K562 (cell line): ENCODE results near the gene ENG. TPM values are rescaled to one million over a fixed set of nuclear protein-coding genes. Genes with fewer than 3 reads are reported as not detected.

Source experiments
- ESRRA ChIP-seq: fragments of 450-650 bp; IDR thresholded peaks from 2 replicates; pipeline ENCODE4 v1.6.1; 2014; ENCODE audit warnings: low read depth, mild to moderate bottlenecking, moderate library complexity, borderline replicate concordance
- ETV6 ChIP-seq, 3 experiments: fragments of 150-350 bp in 1 of 3; sonication (generic) in 1 of 3; formaldehyde crosslinking in 1 of 3; IDR thresholded peaks; 2 replicates each; pipeline versions ENCODE4 v1.6.1 to v1.8.0; 2014 to 2022; ENCODE audit warnings: borderline replicate concordance in 2 of 3, low read depth in 2 of 3, antibody characterized with exemption in 1 of 3, low read length in 1 of 3, mild to moderate bottlenecking in 1 of 3, missing genetic modification reagents in 1 of 3
- GATAD2B ChIP-seq: fragments of 450-650 bp; IDR thresholded peaks from 2 replicates; pipeline ENCODE4 v1.6.1; 2017; ENCODE audit warnings: mild to moderate bottlenecking, borderline replicate concordance
- HMG20A ChIP-seq: fragments of 450-650 bp; formaldehyde crosslinking; conservative IDR thresholded peaks from 2 replicates; pipeline ENCODE4 v1.4.0; 2020; ENCODE audit warnings: mild to moderate bottlenecking, mixed read lengths
- HMGN3 ChIP-seq: IDR thresholded peaks from 2 replicates; pipeline ENCODE4 v1.6.1; 2011; ENCODE audit warnings: borderline replicate concordance, low read depth, mild to moderate bottlenecking, mixed read lengths, low read length; ENCODE audit not compliant: insufficient read length; ENCODE audit errors: extremely low read depth
- MAZ ChIP-seq, 2 experiments: fragments of 450-650 bp in 1 of 2; sonication (generic) in 1 of 2; formaldehyde crosslinking; IDR thresholded peaks in 1 of 2; conservative IDR thresholded peaks in 1 of 2; 2 replicates each; pipeline versions ENCODE4 v1.4.0 to v1.5.0; 2020; ENCODE audit warnings: mild to moderate bottlenecking in 1 of 2, missing genetic modification reagents in 1 of 2
- PRMT5 ChIP-seq: sonication (generic); formaldehyde crosslinking; IDR thresholded peaks from 2 replicates; pipeline ENCODE4 v1.5.0; 2020; ENCODE audit warnings: missing genetic modification reagents
- PURB ChIP-seq: sonication (generic); formaldehyde crosslinking; IDR thresholded peaks from 2 replicates; pipeline ENCODE4 v1.9.0; 2021; ENCODE audit warnings: low read depth, mild to moderate bottlenecking, missing genetic modification reagents
- PYGO2 ChIP-seq: fragments of 450-650 bp; IDR thresholded peaks from 2 replicates; pipeline ENCODE4 v1.6.1; 2016; ENCODE audit warnings: mild to moderate bottlenecking, missing genetic modification characterization, moderate library complexity, missing compliant biosample characterization
- TCF3 ChIP-seq: sonication (generic); formaldehyde crosslinking; IDR thresholded peaks from 2 replicates; pipeline ENCODE4 v1.4.0; 2020; ENCODE audit warnings: mild to moderate bottlenecking, missing genetic modification reagents
- ZBTB8A ChIP-seq: fragments of 450-650 bp; IDR thresholded peaks from 2 replicates; pipeline ENCODE4 v1.6.1; 2018; ENCODE audit warnings: mild to moderate bottlenecking, moderate library complexity; ENCODE audit not compliant: partially characterized antibody
- ZKSCAN8 ChIP-seq: fragments of 200-800 bp; sonication (Bioruptor generic); IDR thresholded peaks from 2 replicates; pipeline ENCODE4 v1.6.1; 2016; ENCODE audit warnings: missing genetic modification characterization, missing compliant biosample characterization
- polyA plus RNA-seq, 8 experiments: library from polyadenylated mRNA; depleted of rRNA in 4 of 8; stranded (reverse) in 5 of 8; unstranded in 3 of 8; fragments of >200 nt; fragmentation: Nextera tagmentation in 2 of 8; fragmentation: Illumina TruSeq in 1 of 8; extraction: Ambion mirVana in 2 of 8; extraction: Trizol in 1 of 8; gene quantifications; 2 replicates each; pipeline versions ENCODE4 v1.2.1 to v1.2.3, GENCODE V29; 2011 to 2014; ENCODE audit warnings: inconsistent platforms in 1 of 8, missing spikeins in 1 of 8
- total RNA-seq, 7 experiments: library from RNA; depleted of rRNA in 6 of 7; stranded (reverse); fragments of >200 nt in 6 of 7; fragmentation: Illumina TruSeq in 2 of 7; extraction: Trizol in 2 of 7; gene quantifications; 2 replicates each; pipeline versions ENCODE4 v1.2.1 to v1.2.3, GENCODE V29; 2011 to 2021; ENCODE audit warnings: low replicate concordance in 1 of 7
- TF ChIP-seq, protein P1 (sequence below): fragments of 250-450 bp; sonication (Bioruptor Pico); IDR thresholded peaks from 2 replicates; pipeline ENCODE4 v1.4.0; 2020
- TF ChIP-seq, protein P2 (sequence below): fragments of 450-650 bp; IDR thresholded peaks from 2 replicates; pipeline ENCODE4 v1.6.1; 2016; ENCODE audit warnings: borderline replicate concordance
- TF ChIP-seq, protein P3 (sequence below): fragments of 150-350 bp; conservative IDR thresholded peaks from 2 replicates; pipeline ENCODE4 v1.6.1; 2014; ENCODE audit warnings: low read length

The ENG gene
- total and polyA plus RNA-seq, 9 of the 15 experiments (the other 6 are each of a cell fraction or from before 2014, with no cell fraction given): 0.04 to 0.40 (median 0.14) TPM; not detected in 1

GRCh38 chr9:127869310-127870152, 15.1 kb upstream of the ENG start (continued):
- TF ChIP-seq, protein P1, sequence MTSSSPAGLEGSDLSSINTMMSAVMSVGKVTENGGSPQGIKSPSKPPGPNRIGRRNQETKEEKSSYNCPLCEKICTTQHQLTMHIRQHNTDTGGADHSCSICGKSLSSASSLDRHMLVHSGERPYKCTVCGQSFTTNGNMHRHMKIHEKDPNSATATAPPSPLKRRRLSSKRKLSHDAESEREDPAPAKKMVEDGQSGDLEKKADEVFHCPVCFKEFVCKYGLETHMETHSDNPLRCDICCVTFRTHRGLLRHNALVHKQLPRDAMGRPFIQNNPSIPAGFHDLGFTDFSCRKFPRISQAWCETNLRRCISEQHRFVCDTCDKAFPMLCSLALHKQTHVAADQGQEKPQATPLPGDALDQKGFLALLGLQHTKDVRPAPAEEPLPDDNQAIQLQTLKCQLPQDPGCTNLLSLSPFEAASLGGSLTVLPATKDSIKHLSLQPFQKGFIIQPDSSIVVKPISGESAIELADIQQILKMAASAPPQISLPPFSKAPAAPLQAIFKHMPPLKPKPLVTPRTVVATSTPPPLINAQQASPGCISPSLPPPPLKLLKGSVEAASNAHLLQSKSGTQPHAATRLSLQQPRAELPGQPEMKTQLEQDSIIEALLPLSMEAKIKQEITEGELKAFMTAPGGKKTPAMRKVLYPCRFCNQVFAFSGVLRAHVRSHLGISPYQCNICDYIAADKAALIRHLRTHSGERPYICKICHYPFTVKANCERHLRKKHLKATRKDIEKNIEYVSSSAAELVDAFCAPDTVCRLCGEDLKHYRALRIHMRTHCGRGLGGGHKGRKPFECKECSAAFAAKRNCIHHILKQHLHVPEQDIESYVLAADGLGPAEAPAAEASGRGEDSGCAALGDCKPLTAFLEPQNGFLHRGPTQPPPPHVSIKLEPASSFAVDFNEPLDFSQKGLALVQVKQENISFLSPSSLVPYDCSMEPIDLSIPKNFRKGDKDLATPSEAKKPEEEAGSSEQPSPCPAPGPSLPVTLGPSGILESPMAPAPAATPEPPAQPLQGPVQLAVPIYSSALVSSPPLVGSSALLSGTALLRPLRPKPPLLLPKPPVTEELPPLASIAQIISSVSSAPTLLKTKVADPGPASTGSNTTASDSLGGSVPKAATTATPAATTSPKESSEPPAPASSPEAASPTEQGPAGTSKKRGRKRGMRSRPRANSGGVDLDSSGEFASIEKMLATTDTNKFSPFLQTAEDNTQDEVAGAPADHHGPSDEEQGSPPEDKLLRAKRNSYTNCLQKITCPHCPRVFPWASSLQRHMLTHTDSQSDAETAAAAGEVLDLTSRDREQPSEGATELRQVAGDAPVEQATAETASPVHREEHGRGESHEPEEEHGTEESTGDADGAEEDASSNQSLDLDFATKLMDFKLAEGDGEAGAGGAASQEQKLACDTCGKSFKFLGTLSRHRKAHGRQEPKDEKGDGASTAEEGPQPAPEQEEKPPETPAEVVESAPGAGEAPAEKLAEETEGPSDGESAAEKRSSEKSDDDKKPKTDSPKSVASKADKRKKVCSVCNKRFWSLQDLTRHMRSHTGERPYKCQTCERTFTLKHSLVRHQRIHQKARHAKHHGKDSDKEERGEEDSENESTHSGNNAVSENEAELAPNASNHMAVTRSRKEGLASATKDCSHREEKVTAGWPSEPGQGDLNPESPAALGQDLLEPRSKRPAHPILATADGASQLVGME: 0 out of 2 replicates have a peak, but pooled peaks have one; percentile 39
- TF ChIP-seq, protein P2, sequence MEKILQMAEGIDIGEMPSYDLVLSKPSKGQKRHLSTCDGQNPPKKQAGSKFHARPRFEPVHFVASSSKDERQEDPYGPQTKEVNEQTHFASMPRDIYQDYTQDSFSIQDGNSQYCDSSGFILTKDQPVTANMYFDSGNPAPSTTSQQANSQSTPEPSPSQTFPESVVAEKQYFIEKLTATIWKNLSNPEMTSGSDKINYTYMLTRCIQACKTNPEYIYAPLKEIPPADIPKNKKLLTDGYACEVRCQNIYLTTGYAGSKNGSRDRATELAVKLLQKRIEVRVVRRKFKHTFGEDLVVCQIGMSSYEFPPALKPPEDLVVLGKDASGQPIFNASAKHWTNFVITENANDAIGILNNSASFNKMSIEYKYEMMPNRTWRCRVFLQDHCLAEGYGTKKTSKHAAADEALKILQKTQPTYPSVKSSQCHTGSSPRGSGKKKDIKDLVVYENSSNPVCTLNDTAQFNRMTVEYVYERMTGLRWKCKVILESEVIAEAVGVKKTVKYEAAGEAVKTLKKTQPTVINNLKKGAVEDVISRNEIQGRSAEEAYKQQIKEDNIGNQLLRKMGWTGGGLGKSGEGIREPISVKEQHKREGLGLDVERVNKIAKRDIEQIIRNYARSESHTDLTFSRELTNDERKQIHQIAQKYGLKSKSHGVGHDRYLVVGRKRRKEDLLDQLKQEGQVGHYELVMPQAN: no peak
- TF ChIP-seq PYGO2 (tag) (no peak), HMG20A (no peak), HMGN3 (no peak), ZKSCAN8 (CRISPR knock-in tag) (no peak), GATAD2B (no peak), ETV6 (IDR thresholded peaks at IDR 0.05; ENCODE audit: borderline replicate concordance in 1 of 2, low read depth in 2 of 2, low read length in 1 of 2) (no peak), ETV6 (CRISPR knock-in tag; IDR thresholded peaks at IDR 0.05; ENCODE audit: borderline replicate concordance) (no peak), ZBTB8A (no peak), PURB (no peak), MAZ (CRISPR knock-in tag; conservative IDR thresholded peaks at IDR 0.05 in 1 of 2, IDR thresholded peaks at IDR 0.05 in 1 of 2) (peak; percentile 43 to 83; a peak in 3 of 4 replicates), TCF3 (no peak), ESRRA (0 out of 2 replicates have a peak, but pooled peaks have one; percentile 38), PRMT5 (CRISPR knock-in tag) (no peak)
- TF ChIP-seq, protein P3, sequence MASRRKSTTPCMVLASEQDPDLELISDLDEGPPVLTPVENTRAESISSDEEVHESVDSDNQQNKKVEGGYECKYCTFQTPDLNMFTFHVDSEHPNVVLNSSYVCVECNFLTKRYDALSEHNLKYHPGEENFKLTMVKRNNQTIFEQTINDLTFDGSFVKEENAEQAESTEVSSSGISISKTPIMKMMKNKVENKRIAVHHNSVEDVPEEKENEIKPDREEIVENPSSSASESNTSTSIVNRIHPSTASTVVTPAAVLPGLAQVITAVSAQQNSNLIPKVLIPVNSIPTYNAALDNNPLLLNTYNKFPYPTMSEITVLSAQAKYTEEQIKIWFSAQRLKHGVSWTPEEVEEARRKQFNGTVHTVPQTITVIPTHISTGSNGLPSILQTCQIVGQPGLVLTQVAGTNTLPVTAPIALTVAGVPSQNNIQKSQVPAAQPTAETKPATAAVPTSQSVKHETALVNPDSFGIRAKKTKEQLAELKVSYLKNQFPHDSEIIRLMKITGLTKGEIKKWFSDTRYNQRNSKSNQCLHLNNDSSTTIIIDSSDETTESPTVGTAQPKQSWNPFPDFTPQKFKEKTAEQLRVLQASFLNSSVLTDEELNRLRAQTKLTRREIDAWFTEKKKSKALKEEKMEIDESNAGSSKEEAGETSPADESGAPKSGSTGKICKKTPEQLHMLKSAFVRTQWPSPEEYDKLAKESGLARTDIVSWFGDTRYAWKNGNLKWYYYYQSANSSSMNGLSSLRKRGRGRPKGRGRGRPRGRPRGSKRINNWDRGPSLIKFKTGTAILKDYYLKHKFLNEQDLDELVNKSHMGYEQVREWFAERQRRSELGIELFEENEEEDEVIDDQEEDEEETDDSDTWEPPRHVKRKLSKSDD: no peak
